ENCODE measurements around the gene EYA2.

EYA2 gene

GRCh38 chr20:47223896-47224295, 329.3 kb downstream of the EYA2 start:
- H3K4me3 ChIP-seq (ENCODE audit: low read length), result no peak overlapping the region
- H3K9me3 ChIP-seq (replicated peaks; ENCODE audit: low read length), result no peaks in the 10 kb centered on the region
- H3K4me2 ChIP-seq (ENCODE audit: low read length), result no peak overlapping the region
- H3K4me1 ChIP-seq (ENCODE audit: control insufficient read depth, insufficient read depth, low read length), result no peaks in the 10 kb centered on the region
- H3K36me3 ChIP-seq (ENCODE audit: insufficient read depth, low read length), result peaks cover 83% of the 10 kb centered on the region
- H3K27me3 ChIP-seq (ENCODE audit: control insufficient read depth, insufficient read depth, low read length), result no peaks in the 10 kb centered on the region
- H3K9ac ChIP-seq (ENCODE audit: low read depth, low read length), result no peak overlapping the region

GRCh38 chr20:47224300-47224791, 329.7 kb downstream of the EYA2 start:
- Histone ChIP-seq H3K9ac (ENCODE audit: low read depth, low read length) (no peak overlapping the region), H3K4me3 (ENCODE audit: low read length) (no peak overlapping the region), H3K36me3 (ENCODE audit: insufficient read depth, low read length) (peaks cover 86% of the 10 kb centered on the region), H3K4me1 (ENCODE audit: control insufficient read depth, insufficient read depth, low read length) (no peaks in the 10 kb centered on the region), H3K9me3 (replicated peaks; ENCODE audit: low read length) (no peaks in the 10 kb centered on the region), H3K4me2 (ENCODE audit: low read length) (no peak overlapping the region), H3K27me3 (ENCODE audit: control insufficient read depth, insufficient read depth, low read length) (no peaks in the 10 kb centered on the region)

GRCh38 chr20:47224857-47225256, 330.2 kb downstream of the EYA2 start:
- H3K4me1 ChIP-seq (ENCODE audit: control insufficient read depth, insufficient read depth, low read length), result no peaks in the 10 kb centered on the region
- no peak overlapping the region for H3K4me3 ChIP-seq (ENCODE audit: low read length)
- no peak overlapping the region for H3K4me2 ChIP-seq (ENCODE audit: low read length)
- H3K36me3 ChIP-seq (ENCODE audit: insufficient read depth, low read length), result peaks cover 86% of the 10 kb centered on the region
- H3K9me3 ChIP-seq (replicated peaks; ENCODE audit: low read length), result no peaks in the 10 kb centered on the region
- H3K27me3 ChIP-seq (ENCODE audit: control insufficient read depth, insufficient read depth, low read length), result no peaks in the 10 kb centered on the region
- no peak overlapping the region for H3K9ac ChIP-seq (ENCODE audit: low read depth, low read length)

GRCh38 chr20:47225458-47225857, 330.8 kb downstream of the EYA2 start:
- H3K4me1 ChIP-seq (ENCODE audit: control insufficient read depth, insufficient read depth, low read length), result peaks cover under 1% of the 10 kb centered on the region
- no peak overlapping the region for H3K4me3 ChIP-seq (ENCODE audit: low read length)
- H3K9ac ChIP-seq (ENCODE audit: low read depth, low read length), result no peak overlapping the region
- H3K27me3 ChIP-seq (ENCODE audit: control insufficient read depth, insufficient read depth, low read length), result no peaks in the 10 kb centered on the region
- no peak overlapping the region for H3K4me2 ChIP-seq (ENCODE audit: low read length)
- H3K36me3 ChIP-seq (ENCODE audit: insufficient read depth, low read length), result peaks cover 88% of the 10 kb centered on the region
- no peaks in the 10 kb centered on the region for H3K9me3 ChIP-seq (replicated peaks; ENCODE audit: low read length)

- Histone ChIP-seq H3K36me3 (ENCODE audit: insufficient read depth, low read length) (peaks cover 87% of the 10 kb centered on the region), H3K9me3 (replicated peaks; ENCODE audit: low read length) (no peaks in the 10 kb centered on the region), H3K4me3 (ENCODE audit: low read length) (no peak overlapping the region), H3K9ac (ENCODE audit: low read depth, low read length) (no peak overlapping the region), H3K4me2 (ENCODE audit: low read length) (no peak overlapping the region), H3K27me3 (ENCODE audit: control insufficient read depth, insufficient read depth, low read length) (no peaks in the 10 kb centered on the region), H3K4me1 (ENCODE audit: control insufficient read depth, insufficient read depth, low read length) (peaks cover 17% of the 10 kb centered on the region)
Measured at GRCh38 chr20:47227119-47227518, 332.5 kb downstream of the EYA2 start.

- no peak overlapping the region for H3K4me3 ChIP-seq (ENCODE audit: low read length)
- no peak overlapping the region for H3K9ac ChIP-seq (ENCODE audit: low read depth, low read length)
- no peaks in the 10 kb centered on the region for H3K9me3 ChIP-seq (replicated peaks; ENCODE audit: low read length)
- H3K27me3 ChIP-seq (ENCODE audit: control insufficient read depth, insufficient read depth, low read length), result no peaks in the 10 kb centered on the region
- H3K4me1 ChIP-seq (ENCODE audit: control insufficient read depth, insufficient read depth, low read length), result peaks cover 22% of the 10 kb centered on the region
- H3K4me2 ChIP-seq (ENCODE audit: low read length), result no peak overlapping the region
- peaks cover 83% of the 10 kb centered on the region for H3K36me3 ChIP-seq (ENCODE audit: insufficient read depth, low read length)
Measured at GRCh38 chr20:47227576-47227975, 332.9 kb downstream of the EYA2 start.

GRCh38 chr20:47228654-47229053, 334.0 kb downstream of the EYA2 start:
- Histone ChIP-seq H3K9me3 (replicated peaks; ENCODE audit: low read length) (no peaks in the 10 kb centered on the region), H3K9ac (ENCODE audit: low read depth, low read length) (no peak overlapping the region), H3K27me3 (ENCODE audit: control insufficient read depth, insufficient read depth, low read length) (no peaks in the 10 kb centered on the region), H3K4me2 (ENCODE audit: low read length) (no peak overlapping the region), H3K4me3 (ENCODE audit: low read length) (no peak overlapping the region), H3K4me1 (ENCODE audit: control insufficient read depth, insufficient read depth, low read length) (peaks cover 24% of the 10 kb centered on the region), H3K36me3 (ENCODE audit: insufficient read depth, low read length) (peaks cover 80% of the 10 kb centered on the region)

- H3K4me3 ChIP-seq (ENCODE audit: low read length), result no peak overlapping the region
- H3K27me3 ChIP-seq (ENCODE audit: control insufficient read depth, insufficient read depth, low read length), result no peaks in the 10 kb centered on the region
- H3K9ac ChIP-seq (ENCODE audit: low read depth, low read length), result no peak overlapping the region
- H3K9me3 ChIP-seq (replicated peaks; ENCODE audit: low read length), result no peaks in the 10 kb centered on the region
- H3K4me2 ChIP-seq (ENCODE audit: low read length), result no peak overlapping the region
- peaks cover 24% of the 10 kb centered on the region for H3K4me1 ChIP-seq (ENCODE audit: control insufficient read depth, insufficient read depth, low read length)
- peaks cover 83% of the 10 kb centered on the region for H3K36me3 ChIP-seq (ENCODE audit: insufficient read depth, low read length)
Measured at GRCh38 chr20:47230811-47231256, 336.2 kb downstream of the EYA2 start.

GRCh38 chr20:47231382-47232039, 336.9 kb downstream of the EYA2 start:
- H3K4me1 ChIP-seq (ENCODE audit: control insufficient read depth, insufficient read depth, low read length), result peaks cover 24% of the 10 kb centered on the region
- H3K27me3 ChIP-seq (ENCODE audit: control insufficient read depth, insufficient read depth, low read length), result no peaks in the 10 kb centered on the region
- no peaks in the 10 kb centered on the region for H3K9me3 ChIP-seq (replicated peaks; ENCODE audit: low read length)
- H3K4me3 ChIP-seq (ENCODE audit: low read length), result no peak overlapping the region
- H3K4me2 ChIP-seq (ENCODE audit: low read length), result peak overlapping the region; percentile 1
- peak overlapping the region; percentile 25 for H3K9ac ChIP-seq (ENCODE audit: low read depth, low read length)
- peaks cover 83% of the 10 kb centered on the region for H3K36me3 ChIP-seq (ENCODE audit: insufficient read depth, low read length)

GRCh38 chr20:47232518-47232917, 337.9 kb downstream of the EYA2 start:
- H3K4me2 ChIP-seq (ENCODE audit: low read length), result no peak overlapping the region
- H3K36me3 ChIP-seq (ENCODE audit: insufficient read depth, low read length), result peaks cover 82% of the 10 kb centered on the region
- peak overlapping the region; percentile 25 for H3K9ac ChIP-seq (ENCODE audit: low read depth, low read length)
- H3K9me3 ChIP-seq (replicated peaks; ENCODE audit: low read length), result no peaks in the 10 kb centered on the region
- H3K27me3 ChIP-seq (ENCODE audit: control insufficient read depth, insufficient read depth, low read length), result no peaks in the 10 kb centered on the region
- H3K4me3 ChIP-seq (ENCODE audit: low read length), result no peak overlapping the region
- peaks cover 24% of the 10 kb centered on the region for H3K4me1 ChIP-seq (ENCODE audit: control insufficient read depth, insufficient read depth, low read length)

GRCh38 chr20:47233333-47234188, 338.9 kb downstream of the EYA2 start:
- Histone ChIP-seq H3K36me3 (ENCODE audit: insufficient read depth, low read length) (peaks cover 83% of the 10 kb centered on the region), H3K9me3 (replicated peaks; ENCODE audit: low read length) (no peaks in the 10 kb centered on the region), H3K4me1 (ENCODE audit: control insufficient read depth, insufficient read depth, low read length) (peaks cover 24% of the 10 kb centered on the region), H3K9ac (ENCODE audit: low read depth, low read length) (no peak overlapping the region), H3K4me3 (ENCODE audit: low read length) (no peak overlapping the region), H3K4me2 (ENCODE audit: low read length) (no peak overlapping the region), H3K27me3 (ENCODE audit: control insufficient read depth, insufficient read depth, low read length) (no peaks in the 10 kb centered on the region)
